ENCODE results near the gene MBD6.

MBD6 gene

GRCh38 chr12:57528831-57529555, 6.4 kb downstream of the MBD6 start:
- DNase-seq (ENCODE audit: low read depth in 2 of 2): no peak

GRCh38 chr12:57529831-57530230, 7.2 kb downstream of the MBD6 start:
- no peak for DNase-seq (ENCODE audit: low read depth in 2 of 2)

- DNase-seq (ENCODE audit: low read depth in 2 of 2): no peak
These were observed 7.9 kb downstream of the MBD6 start for GRCh38 chr12:57530396-57531142.

GRCh38 chr12:57531836-57532235, 9.2 kb downstream of the MBD6 start:
- DNase-seq (ENCODE audit: low read depth in 2 of 2): no peak

- DNase-seq (ENCODE audit: low read depth in 2 of 2): no peak
These were observed 10.5 kb downstream of the MBD6 start for GRCh38 chr12:57533108-57533507.

- no peak for DNase-seq (ENCODE audit: low read depth in 2 of 2)
These were observed 11.6 kb downstream of the MBD6 start for GRCh38 chr12:57534250-57534649.

- no peak for DNase-seq (ENCODE audit: low read depth in 2 of 2)
These were observed 12.4 kb downstream of the MBD6 start for GRCh38 chr12:57534991-57535543.

GRCh38 chr12:57535764-57536596, 13.4 kb downstream of the MBD6 start:
- no peak for DNase-seq (ENCODE audit: low read depth in 2 of 2)

- DNase-seq (ENCODE audit: low read depth in 2 of 2): no peak
These were observed 13.9 kb downstream of the MBD6 start for GRCh38 chr12:57536597-57536942.

GRCh38 chr12:57539134-57539768, 16.6 kb downstream of the MBD6 start:
- no peak for DNase-seq (ENCODE audit: low read depth in 2 of 2)

GRCh38 chr12:57541001-57541400, 18.4 kb downstream of the MBD6 start:
- DNase-seq (ENCODE audit: low read depth in 2 of 2): no peak

- no peak for DNase-seq (ENCODE audit: low read depth in 2 of 2)
These were observed 19.1 kb downstream of the MBD6 start for GRCh38 chr12:57541717-57542116.

- no peak for DNase-seq (ENCODE audit: low read depth in 2 of 2)
These were observed 21.0 kb downstream of the MBD6 start for GRCh38 chr12:57543581-57543980.

- no peak for DNase-seq (ENCODE audit: low read depth in 2 of 2)
These were observed 23.3 kb downstream of the MBD6 start for GRCh38 chr12:57545809-57546437.

- DNase-seq (ENCODE audit: low read depth in 2 of 2): peak; percentile 80 to 88
These were observed 24.0 kb downstream of the MBD6 start, which contains the start of gene DCTN2 for GRCh38 chr12:57546438-57547287. Gene DCTN2, minus strand, starts transcription at chr12:57547192. Its CDS starts 129 bp downstream, at chr12:57547063.

- DNase-seq (ENCODE audit: low read depth in 2 of 2): no peak
These were observed 24.8 kb downstream of the MBD6 start for GRCh38 chr12:57547288-57548012.

GRCh38 chr12:57548013-57548315, 25.3 kb downstream of the MBD6 start:
- DNase-seq (ENCODE audit: low read depth in 2 of 2): no peak

- DNase-seq (ENCODE audit: low read depth in 2 of 2): no peak
These were observed 25.9 kb downstream of the MBD6 start for GRCh38 chr12:57548488-57548887.

- DNase-seq (ENCODE audit: low read depth in 2 of 2): no peak
These were observed 26.7 kb downstream of the MBD6 start for GRCh38 chr12:57549203-57549908.

All from activated CD8-positive, alpha-beta memory T cell treated with anti-CD3 and anti-CD28 coated beads for 4 hours (primary cell).